Activated CD8-positive, alpha-beta T cell treated with anti-CD3 and anti-CD28 coated beads for 36 hours (primary cell): ENCODE measurements around the gene TBC1D1. TPM values are rescaled to one million over a fixed set of nuclear protein-coding genes. Genes with fewer than 3 reads are reported as not detected.
A peak's percentile ranks its signal among the peaks of the same experiment; 100 is the strongest.

Experiments
- ATAC-seq: fragments of 200-7000 bp; cut with Tn5 transposase; one replicate; pipeline ENCODE4 v1.10.0; 2021; ENCODE audit warnings: mild to moderate bottlenecking, moderate library complexity
- CTCF ChIA-PET: fragments of 350-600 bp; sonication (Branson Sonifier 250); formaldehyde crosslinking; loops from one replicate; lab custom pipeline; 2021; ENCODE audit warnings: antibody characterized with exemption; lab: Charles Lee
- POLR2A ChIA-PET: fragments of 350-600 bp; sonication (Branson Sonifier 250); formaldehyde crosslinking; loops from one replicate; lab custom pipeline; 2021; ENCODE audit warnings: antibody characterized with exemption; lab: Charles Lee
- DNase-seq: peaks from one replicate; pipeline ENCODE4 v3.0.0-alpha.2; 2020
- H3K27ac Mint-ChIP-seq: one replicate; pipeline ENCODE4 v1.8.0; 2021; ENCODE audit warnings: mild to moderate bottlenecking, mixed read lengths
- H3K27me3 Mint-ChIP-seq: one replicate; pipeline ENCODE4 v1.8.0; 2021; ENCODE audit warnings: mixed read lengths
- H3K36me3 Mint-ChIP-seq: one replicate; pipeline ENCODE4 v1.8.0; 2021; ENCODE audit warnings: low read depth, mixed read lengths
- H3K4me1 Mint-ChIP-seq: one replicate; pipeline ENCODE4 v1.8.0; 2021; ENCODE audit warnings: low read depth, mixed read lengths
- H3K4me3 Mint-ChIP-seq: one replicate; pipeline ENCODE4 v1.8.0; 2021; ENCODE audit warnings: mild to moderate bottlenecking, moderate library complexity, mixed read lengths
- H3K9me3 Mint-ChIP-seq: one replicate; pipeline ENCODE4 v1.8.0; 2021; ENCODE audit warnings: mixed read lengths
- CTCF ChIP-seq: fragments of 200-600 bp; IDR thresholded peaks from one replicate; pipeline ENCODE4 v1.8.0; 2022; ENCODE audit warnings: antibody characterized with exemption, mild to moderate bottlenecking
- intact Hi-C: fragments of 100-400 bp; cut with micrococcal nuclease; formaldehyde crosslinking; loops from one replicate; pipeline ENCODE4 v1.10.0; 2022
- total RNA-seq, 2 experiments: library from RNA; stranded (reverse); gene quantifications; one replicate each; pipeline ENCODE4 v1.2.3, GENCODE V29; 2021

Gene TBC1D1
- total RNA-seq, 2 experiments from 2014 or later: 79.4 to 91.4 TPM

- peak; percentile 79 for TF ChIP-seq CTCF
- ATAC-seq: peak; percentile 66
- Mint-ChIP-seq H3K27ac (no peak overlapping the region), H3K27me3 (no peaks in the 10 kb centered on the region), H3K36me3 (peaks cover 17% of the 10 kb centered on the region), H3K4me3 (no peak overlapping the region), H3K9me3 (no peaks in the 10 kb centered on the region), H3K4me1 (no peaks in the 10 kb centered on the region)
- intact Hi-C loops: loop anchor here (1.0 to 10.0 kb wide), 2 partner anchors 140 to 232 kb away; partner anchors contain the start of gene TBC1D1
- CTCF ChIA-PET: interaction anchor here (0.6 to 4.6 kb wide), 36 partner anchors 8 to 582 kb away, joined by 3 to 53 read pairs (median 4); no protein-coding TSS in a partner anchor
- POLR2A ChIA-PET: interaction anchor here (1.1 kb wide), 1 partner anchor 114 kb away, joined by 3 read pairs; no protein-coding TSS in a partner anchor
- DNase-seq: peak; percentile 44
Measured at GRCh38 chr4:38034986-38035882, 144.3 kb downstream of the TBC1D1 start.

DNA sequence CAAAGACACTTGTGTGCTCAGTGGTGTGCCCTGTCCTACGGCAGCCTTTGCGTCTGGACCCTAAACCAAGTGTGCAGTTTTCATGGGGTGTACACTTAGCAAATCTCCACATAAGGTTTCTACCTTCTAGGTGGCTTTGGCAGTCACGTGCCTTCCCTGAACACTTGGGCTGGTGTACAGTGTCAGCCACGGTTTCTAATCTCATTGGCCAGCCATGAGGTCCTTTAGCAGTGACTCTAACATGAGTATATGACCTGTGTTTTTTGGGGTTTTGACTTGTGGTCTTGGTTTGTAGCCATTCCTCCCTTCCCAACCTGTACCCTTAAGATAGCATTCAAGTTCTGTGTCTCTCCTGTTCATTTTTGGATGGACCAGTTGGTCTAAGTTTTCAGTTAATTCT lies 145.7 kb downstream of the TBC1D1 start:
- Mint-ChIP-seq H3K27me3 (no peaks in the 10 kb centered on the region), H3K4me3 (no peak overlapping the region), H3K27ac (no peak overlapping the region), H3K36me3 (peaks cover 21% of the 10 kb centered on the region), H3K9me3 (no peaks in the 10 kb centered on the region), H3K4me1 (no peaks in the 10 kb centered on the region)
- POLR2A ChIA-PET: interaction anchor here (0.7 kb wide), 1 partner anchor 878 kb away, joined by 3 read pairs; no protein-coding TSS in a partner anchor
- ATAC-seq: no peak
- DNase-seq: no peak
- intact Hi-C loops: loop anchor here (10.0 kb wide), 1 partner anchor 142 kb away; the partner anchor contains the start of gene TBC1D1
- TF ChIP-seq CTCF: no peak
- CTCF ChIA-PET: interaction anchor here (1.4 to 4.6 kb wide), 7 partner anchors 9 to 237 kb away, joined by 3 to 53 read pairs (median 10); no protein-coding TSS in a partner anchor

GRCh38 chr4:38037612-38038011 lies 146.7 kb downstream of the TBC1D1 start:
- no peaks in the 10 kb centered on the region for H3K9me3 Mint-ChIP-seq
- no peak for ATAC-seq
- no peak for DNase-seq
- TF ChIP-seq CTCF: no peak
- ChIA-PET POLR2A (no interaction called here), CTCF (interaction anchor here (1.3 to 4.6 kb wide), 2 partner anchors 232 to 746 kb away, joined by 3 to 53 read pairs; partner anchors contain the start of gene TLR10)
- H3K4me1 Mint-ChIP-seq: no peaks in the 10 kb centered on the region
- H3K36me3 Mint-ChIP-seq: peaks cover 22% of the 10 kb centered on the region
- H3K27me3 Mint-ChIP-seq: no peaks in the 10 kb centered on the region
- H3K27ac Mint-ChIP-seq: no peak overlapping the region
- H3K4me3 Mint-ChIP-seq: no peak overlapping the region
- intact Hi-C loops: loop anchor here (10.0 kb wide), 1 partner anchor 143 kb away; the partner anchor contains the start of gene TBC1D1

- H3K4me1 Mint-ChIP-seq: no peaks in the 10 kb centered on the region
- no peaks in the 10 kb centered on the region for H3K27me3 Mint-ChIP-seq
- no peak for TF ChIP-seq CTCF
- no peak for ATAC-seq
- POLR2A ChIA-PET: no interaction called here
- no peak overlapping the region for H3K4me3 Mint-ChIP-seq
- DNase-seq: no peak
- H3K36me3 Mint-ChIP-seq: peaks cover 23% of the 10 kb centered on the region
- CTCF ChIA-PET: interaction anchor here (0.9 to 1.5 kb wide), 2 partner anchors 10 to 140 kb away, joined by 3 to 4 read pairs; no protein-coding TSS in a partner anchor
- H3K27ac Mint-ChIP-seq: no peak overlapping the region
- intact Hi-C loops: no loop called here
- H3K9me3 Mint-ChIP-seq: no peaks in the 10 kb centered on the region
Measured at GRCh38 chr4:38040619-38041018, 149.7 kb downstream of the TBC1D1 start.
